ENCODE data around the gene KCNQ1. TPM values are rescaled to one million over a fixed set of nuclear protein-coding genes. Genes with fewer than 3 reads are reported as not detected.
A peak's percentile ranks its signal among the peaks of the same experiment; 100 is the strongest.

Gene KCNQ1
- total and polyA plus RNA-seq, 2 donors (not counting 1 experiment from before 2014, with no cell fraction given) = 21.5 to 28.8 TPM

DNA sequence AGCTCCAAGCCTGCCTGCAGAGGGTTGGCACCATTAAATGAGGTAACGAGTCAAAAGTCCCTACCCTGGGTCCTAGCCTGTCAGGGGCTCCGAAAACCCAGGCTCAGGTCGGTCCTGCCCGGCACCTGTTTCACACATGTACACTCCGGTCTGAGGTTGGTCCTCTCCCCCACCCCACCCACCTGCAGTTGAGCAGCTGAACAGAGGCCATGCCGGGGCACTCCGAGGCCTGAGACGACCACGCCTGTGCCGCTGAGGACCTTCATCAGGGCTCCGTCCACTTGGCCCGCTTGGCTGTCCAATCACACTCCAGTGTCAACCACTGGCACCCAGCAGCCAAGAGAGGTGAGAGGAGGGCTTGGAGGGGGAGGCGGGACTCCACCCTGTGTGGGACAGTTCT lies 42.7 kb upstream of the KCNQ1 start:
- ATAC-seq (ENCODE audit: low read depth) (no peak), DNase-seq (no peak)
- H3K27ac Mint-ChIP-seq = peak overlapping the region; percentile 32
- Histone ChIP-seq H3K36me3 (replicated peaks in 1 of 2; ENCODE audit: control extremely low read depth in 1 of 2, control insufficient read depth in 1 of 2, extremely low read depth in 1 of 2, insufficient read depth in 2 of 2, low read length in 1 of 2) (peaks cover 0 to 35% of the 10 kb centered on the region in 2 experiments), H3K4me1 (ENCODE audit: control insufficient read depth in 2 of 2, insufficient read depth in 2 of 2, low read length in 2 of 2) (peaks cover 19 to 29% of the 10 kb centered on the region in 2 donors), H3K27ac (ENCODE audit: low read length in 2 of 2) (no peak overlapping the region), H3K27me3 (replicated peaks in 1 of 4; ENCODE audit: control extremely low read depth in 1 of 4, control insufficient read depth in 3 of 4, insufficient read depth in 4 of 4, low read length in 3 of 4) (no peaks in the 10 kb centered on the region), H4K20me1 (ENCODE audit: control insufficient read depth, insufficient read depth, low read length, poor library complexity, severe bottlenecking) (peaks cover 31% of the 10 kb centered on the region), H3K4me2 (replicated peaks; ENCODE audit: low read depth, low read length, poor library complexity, severe bottlenecking) (peak overlapping the region; percentile 85), H3K9ac (ENCODE audit: low read length) (no peak overlapping the region), H3K9me3 (ENCODE audit: control extremely low read depth in 1 of 3, control insufficient read depth in 2 of 3, insufficient read depth in 1 of 3, low read length in 2 of 3) (no peaks in the 10 kb centered on the region), H3K79me2 (ENCODE audit: control insufficient read depth, insufficient read depth, low read length) (peaks cover 25% of the 10 kb centered on the region), H3K4me3 (ENCODE audit: control extremely low read depth in 1 of 5, extremely low read depth in 1 of 5, insufficient read depth in 1 of 5, low read depth in 2 of 5, low read length in 4 of 5) (no peak overlapping the region), H2AFZ (ENCODE audit: insufficient read depth, low read depth, low read length, poor library complexity, severe bottlenecking) (no peak overlapping the region)
- H3K9me3 Mint-ChIP-seq (ENCODE audit: insufficient read depth) = no peaks in the 10 kb centered on the region
- WGBS (ENCODE audit: insufficient coverage) = 96% methylated on average over 12 of the region's 13 CpGs
- peaks cover 19% of the 10 kb centered on the region for H3K4me1 Mint-ChIP-seq
- CTCF ChIA-PET = interaction anchor here (3.7 to 8.4 kb wide), 4 partner anchors 15 to 99 kb away, joined by 14 to 78 read pairs (median 43); no protein-coding TSS in a partner anchor
- no peak for TF ChIP-seq EZH2 (IDR thresholded peaks at IDR 0.05; ENCODE audit: borderline replicate concordance, insufficient read depth, low read depth, low read length, poor library complexity, severe bottlenecking)
- TF ChIP-seq, protein P1, sequence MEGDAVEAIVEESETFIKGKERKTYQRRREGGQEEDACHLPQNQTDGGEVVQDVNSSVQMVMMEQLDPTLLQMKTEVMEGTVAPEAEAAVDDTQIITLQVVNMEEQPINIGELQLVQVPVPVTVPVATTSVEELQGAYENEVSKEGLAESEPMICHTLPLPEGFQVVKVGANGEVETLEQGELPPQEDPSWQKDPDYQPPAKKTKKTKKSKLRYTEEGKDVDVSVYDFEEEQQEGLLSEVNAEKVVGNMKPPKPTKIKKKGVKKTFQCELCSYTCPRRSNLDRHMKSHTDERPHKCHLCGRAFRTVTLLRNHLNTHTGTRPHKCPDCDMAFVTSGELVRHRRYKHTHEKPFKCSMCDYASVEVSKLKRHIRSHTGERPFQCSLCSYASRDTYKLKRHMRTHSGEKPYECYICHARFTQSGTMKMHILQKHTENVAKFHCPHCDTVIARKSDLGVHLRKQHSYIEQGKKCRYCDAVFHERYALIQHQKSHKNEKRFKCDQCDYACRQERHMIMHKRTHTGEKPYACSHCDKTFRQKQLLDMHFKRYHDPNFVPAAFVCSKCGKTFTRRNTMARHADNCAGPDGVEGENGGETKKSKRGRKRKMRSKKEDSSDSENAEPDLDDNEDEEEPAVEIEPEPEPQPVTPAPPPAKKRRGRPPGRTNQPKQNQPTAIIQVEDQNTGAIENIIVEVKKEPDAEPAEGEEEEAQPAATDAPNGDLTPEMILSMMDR (IDR thresholded peaks at IDR 0.05) = no peak
- peak overlapping the region; percentile 90 for H3K4me3 Mint-ChIP-seq
- POLR2A ChIA-PET = interaction anchor here (1.2 to 3.4 kb wide), 2 partner anchors 16 to 101 kb away, joined by 3 to 42 read pairs; no protein-coding TSS in a partner anchor
- intact Hi-C loops (cut with micrococcal nuclease) = loop anchor here (5.0 kb wide), 3 partner anchors 550 to 1705 kb away; partner anchors contain the start of genes DEAF1, LSP1, NAP1L4 and TMEM80
- no peaks in the 10 kb centered on the region for H3K27me3 Mint-ChIP-seq

DNA sequence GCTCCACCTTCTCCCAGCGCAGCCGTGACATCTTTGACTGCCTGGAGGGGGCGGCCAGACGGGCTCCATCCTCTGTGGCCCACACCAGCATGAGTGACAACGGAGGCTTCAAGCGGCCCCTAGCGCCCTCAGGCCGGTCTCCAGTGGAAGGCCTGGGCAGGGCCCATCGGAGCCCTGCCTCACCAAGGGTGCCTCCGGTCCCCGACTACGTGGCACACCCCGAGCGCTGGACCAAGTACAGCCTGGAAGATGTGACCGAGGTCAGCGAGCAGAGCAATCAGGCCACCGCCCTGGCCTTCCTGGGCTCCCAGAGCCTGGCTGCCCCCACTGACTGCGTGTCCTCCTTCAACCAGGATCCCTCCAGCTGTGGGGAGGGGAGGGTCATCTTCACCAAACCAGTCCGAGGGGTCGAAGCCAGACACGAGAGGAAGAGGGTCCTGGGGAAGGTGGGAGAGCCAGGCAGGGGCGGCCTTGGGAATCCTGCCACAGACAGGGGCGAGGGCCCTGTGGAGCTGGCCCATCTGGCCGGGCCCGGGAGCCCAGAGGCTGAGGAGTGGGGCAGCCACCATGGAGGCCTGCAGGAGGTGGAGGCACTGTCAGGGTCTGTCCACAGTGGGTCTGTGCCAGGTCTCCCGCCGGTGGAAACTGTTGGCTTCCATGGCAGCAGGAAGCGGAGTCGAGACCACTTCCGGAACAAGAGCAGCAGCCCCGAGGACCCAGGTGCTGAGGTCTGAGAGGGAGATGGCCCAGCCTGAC lies 41.7 kb upstream of the KCNQ1 start:
- TF ChIP-seq, protein P1 (IDR thresholded peaks at IDR 0.05) = no peak
- no peak for TF ChIP-seq EZH2 (IDR thresholded peaks at IDR 0.05; ENCODE audit: borderline replicate concordance, insufficient read depth, low read depth, low read length, poor library complexity, severe bottlenecking)
- Histone ChIP-seq H4K20me1 (ENCODE audit: control insufficient read depth, insufficient read depth, low read length, poor library complexity, severe bottlenecking) (peaks cover 31% of the 10 kb centered on the region), H3K27me3 (replicated peaks in 1 of 4; ENCODE audit: control extremely low read depth in 1 of 4, control insufficient read depth in 3 of 4, insufficient read depth in 4 of 4, low read length in 3 of 4) (no peaks in the 10 kb centered on the region), H3K36me3 (replicated peaks in 1 of 2; ENCODE audit: control extremely low read depth in 1 of 2, control insufficient read depth in 1 of 2, extremely low read depth in 1 of 2, insufficient read depth in 2 of 2, low read length in 1 of 2) (peaks cover 0 to 29% of the 10 kb centered on the region in 2 experiments), H3K79me2 (ENCODE audit: control insufficient read depth, insufficient read depth, low read length) (peaks cover 24% of the 10 kb centered on the region), H3K27ac (ENCODE audit: low read length in 2 of 2) (no peak overlapping the region), H3K4me2 (replicated peaks; ENCODE audit: low read depth, low read length, poor library complexity, severe bottlenecking) (no peak overlapping the region), H3K4me3 (ENCODE audit: control extremely low read depth in 1 of 5, extremely low read depth in 1 of 5, insufficient read depth in 1 of 5, low read depth in 2 of 5, low read length in 4 of 5) (no peak overlapping the region), H3K9ac (ENCODE audit: low read length) (no peak overlapping the region), H2AFZ (ENCODE audit: insufficient read depth, low read depth, low read length, poor library complexity, severe bottlenecking) (no peak overlapping the region), H3K4me1 (ENCODE audit: control insufficient read depth in 2 of 2, insufficient read depth in 2 of 2, low read length in 2 of 2) (peaks cover 19 to 29% of the 10 kb centered on the region in 2 donors), H3K9me3 (ENCODE audit: control extremely low read depth in 1 of 3, control insufficient read depth in 2 of 3, insufficient read depth in 1 of 3, low read length in 2 of 3) (no peaks in the 10 kb centered on the region)
- ATAC-seq (ENCODE audit: low read depth) (no peak), DNase-seq (no peak)
- ChIA-PET POLR2A (no interaction called here), CTCF (interaction anchor here (8.4 kb wide), 1 partner anchor 97 kb away, joined by 78 read pairs; no protein-coding TSS in a partner anchor)
- WGBS (ENCODE audit: insufficient coverage) = 93% methylated on average over 26 of the region's 31 CpGs
- Mint-ChIP-seq H3K4me1 (peaks cover 18% of the 10 kb centered on the region), H3K9me3 (ENCODE audit: insufficient read depth) (no peaks in the 10 kb centered on the region), H3K4me3 (peak overlapping the region; percentile 90), H3K27me3 (no peaks in the 10 kb centered on the region), H3K27ac (peak overlapping the region; percentile 32)
- intact Hi-C loops (cut with micrococcal nuclease) = loop anchor here (5.0 kb wide), 3 partner anchors 551 to 1706 kb away; partner anchors contain the start of genes DEAF1, LSP1, NAP1L4 and TMEM80

All from B cell (primary cell).